Rectal smooth muscle tissue (tissue), 1 donor: ENCODE data around the gene PELO.
A peak's percentile ranks its signal among the peaks of the same experiment; 100 is the strongest.

Experiments used
- H3K27ac ChIP-seq: one replicate; pipeline ENCODE4 v1.7.0; 2013; ENCODE audit warnings: low read depth, low read length, inconsistent platforms
- H3K27me3 ChIP-seq: one replicate; pipeline ENCODE4 v1.7.0; 2013; ENCODE audit warnings: low read length; ENCODE audit not compliant: control insufficient read depth, insufficient read depth
- H3K36me3 ChIP-seq: one replicate; pipeline ENCODE4 v1.7.0; 2013; ENCODE audit warnings: low read length; ENCODE audit not compliant: control insufficient read depth, insufficient read depth
- H3K4me1 ChIP-seq: one replicate; pipeline ENCODE4 v1.7.0; 2013; ENCODE audit warnings: low read length; ENCODE audit not compliant: control insufficient read depth, insufficient read depth
- H3K4me3 ChIP-seq: one replicate; pipeline ENCODE4 v1.7.0; 2013; ENCODE audit warnings: low read length
- H3K9ac ChIP-seq: one replicate; pipeline ENCODE4 v1.7.0; 2013; ENCODE audit warnings: low read length

Gene PELO

GRCh38 chr5:52796031-52796430 lies 8.3 kb downstream of the PELO start:
- no peaks in the 10 kb centered on the region for H3K27me3 ChIP-seq
- no peaks in the 10 kb centered on the region for H3K36me3 ChIP-seq
- no peak overlapping the region for H3K4me3 ChIP-seq
- H3K4me1 ChIP-seq = peaks cover 36% of the 10 kb centered on the region
- H3K27ac ChIP-seq = no peak overlapping the region
- H3K9ac ChIP-seq = no peak overlapping the region

DNA sequence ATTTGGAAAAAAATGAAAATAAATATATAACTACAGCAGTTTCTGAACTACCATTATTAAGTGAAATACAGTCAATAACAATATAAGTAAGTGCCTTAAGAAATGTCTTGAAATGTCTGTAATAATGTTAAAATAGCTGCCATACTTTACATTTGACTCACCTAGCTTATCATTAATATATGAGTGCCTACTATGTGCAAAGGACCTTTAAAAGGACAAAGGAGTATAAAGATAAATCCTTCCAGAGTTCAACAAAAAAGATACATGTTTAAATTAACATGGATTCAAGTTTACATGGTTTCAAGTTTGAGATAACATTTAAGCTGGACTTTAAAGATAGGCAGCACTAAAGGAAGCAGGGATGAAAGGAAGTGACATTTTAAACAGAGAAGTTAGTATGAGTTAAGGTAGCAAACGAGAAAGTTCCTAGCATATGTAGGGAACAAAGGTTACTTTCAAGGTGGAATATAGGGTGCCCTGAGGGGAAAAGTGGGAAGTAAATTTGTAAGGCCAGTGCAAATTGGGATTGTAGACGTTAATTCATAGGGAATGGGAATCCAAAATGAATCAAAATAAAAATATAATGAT lies 8.9 kb downstream of the PELO start:
- no peak overlapping the region for H3K9ac ChIP-seq

GRCh38 chr5:52798938-52799337 lies 11.2 kb downstream of the PELO start:
- Histone ChIP-seq H3K36me3 (no peaks in the 10 kb centered on the region), H3K4me3 (peak overlapping the region; percentile 95), H3K4me1 (peaks cover 35% of the 10 kb centered on the region), H3K9ac (no peak overlapping the region), H3K27me3 (no peaks in the 10 kb centered on the region), H3K27ac (peak overlapping the region; percentile 94)

More for the DNA sequence above, 8.9 kb downstream of the PELO start:
- no peaks in the 10 kb centered on the region for H3K27me3 ChIP-seq
- peaks cover 32% of the 10 kb centered on the region for H3K4me1 ChIP-seq
- H3K27ac ChIP-seq = peak overlapping the region; percentile 21
- no peaks in the 10 kb centered on the region for H3K36me3 ChIP-seq
- no peak overlapping the region for H3K4me3 ChIP-seq

- H3K4me1 ChIP-seq = peaks cover 38% of the 10 kb centered on the region
- peak overlapping the region; percentile 16 for H3K9ac ChIP-seq
- no peaks in the 10 kb centered on the region for H3K36me3 ChIP-seq
- peak overlapping the region; percentile 94 for H3K27ac ChIP-seq
- H3K4me3 ChIP-seq = peak overlapping the region; percentile 95
- no peaks in the 10 kb centered on the region for H3K27me3 ChIP-seq
Observed at GRCh38 chr5:52799358-52799982, 11.8 kb downstream of the PELO start.

DNA sequence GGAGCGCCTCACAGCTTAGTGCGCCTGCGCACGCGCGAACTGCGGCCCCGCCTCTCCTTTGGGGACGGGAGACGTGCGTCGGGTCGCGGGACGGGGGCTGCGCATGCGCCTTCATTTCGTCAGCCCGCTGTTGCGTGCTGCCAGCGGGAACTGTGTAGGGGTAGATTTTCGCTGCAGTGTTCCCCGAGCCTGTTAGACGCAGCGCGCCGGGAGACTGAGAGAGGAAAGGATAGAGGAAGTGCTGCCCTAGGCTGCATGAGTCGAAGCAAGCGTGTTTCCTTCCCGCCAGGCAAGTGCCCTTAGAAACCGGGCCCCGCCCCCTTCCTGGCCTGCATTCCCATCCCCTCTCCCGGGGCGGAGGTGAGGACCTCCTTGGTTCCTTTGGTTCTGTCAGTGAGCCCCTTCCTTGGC lies 12.3 kb downstream of the PELO start:
- Histone ChIP-seq H3K36me3 (no peaks in the 10 kb centered on the region), H3K9ac (peak overlapping the region; percentile 54), H3K27ac (peak overlapping the region; percentile 94), H3K27me3 (no peaks in the 10 kb centered on the region), H3K4me3 (peak overlapping the region; percentile 95), H3K4me1 (peaks cover 36% of the 10 kb centered on the region)

DNA sequence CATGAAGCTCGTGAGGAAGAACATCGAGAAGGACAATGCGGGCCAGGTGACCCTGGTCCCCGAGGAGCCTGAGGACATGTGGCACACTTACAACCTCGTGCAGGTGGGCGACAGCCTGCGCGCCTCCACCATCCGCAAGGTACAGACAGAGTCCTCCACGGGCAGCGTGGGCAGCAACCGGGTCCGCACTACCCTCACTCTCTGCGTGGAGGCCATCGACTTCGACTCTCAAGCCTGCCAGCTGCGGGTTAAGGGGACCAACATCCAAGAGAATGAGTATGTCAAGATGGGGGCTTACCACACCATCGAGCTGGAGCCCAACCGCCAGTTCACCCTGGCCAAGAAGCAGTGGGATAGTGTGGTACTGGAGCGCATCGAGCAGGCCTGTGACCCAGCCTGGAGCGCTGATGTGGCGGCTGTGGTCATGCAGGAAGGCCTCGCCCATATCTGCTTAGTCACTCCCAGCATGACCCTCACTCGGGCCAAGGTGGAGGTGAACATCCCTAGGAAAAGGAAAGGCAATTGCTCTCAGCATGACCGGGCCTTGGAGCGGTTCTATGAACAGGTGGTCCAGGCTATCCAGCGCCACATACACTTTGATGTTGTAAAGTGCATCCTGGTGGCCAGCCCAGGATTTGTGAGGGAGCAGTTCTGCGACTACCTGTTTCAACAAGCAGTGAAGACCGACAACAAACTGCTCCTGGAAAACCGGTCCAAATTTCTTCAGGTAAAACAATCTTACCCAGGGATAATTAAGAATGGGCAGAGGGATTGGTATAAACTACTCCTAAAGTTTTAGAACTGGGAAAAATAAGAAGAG lies 12.9 kb downstream of the PELO start:
- Histone ChIP-seq H3K27ac (peak overlapping the region; percentile 94), H3K36me3 (no peaks in the 10 kb centered on the region), H3K27me3 (no peaks in the 10 kb centered on the region), H3K9ac (peak overlapping the region; percentile 54), H3K4me3 (peak overlapping the region; percentile 95), H3K4me1 (peaks cover 33% of the 10 kb centered on the region)

- peak overlapping the region; percentile 94 for H3K27ac ChIP-seq
- H3K36me3 ChIP-seq = no peaks in the 10 kb centered on the region
- H3K4me3 ChIP-seq = peak overlapping the region; percentile 95
- peaks cover 33% of the 10 kb centered on the region for H3K4me1 ChIP-seq
- no peak overlapping the region for H3K9ac ChIP-seq
- H3K27me3 ChIP-seq = no peaks in the 10 kb centered on the region
Observed at GRCh38 chr5:52801329-52801728, 13.6 kb downstream of the PELO start.

GRCh38 chr5:52802272-52802973 lies 14.7 kb downstream of the PELO start:
- Histone ChIP-seq H3K9ac (no peak overlapping the region), H3K27me3 (no peaks in the 10 kb centered on the region), H3K36me3 (no peaks in the 10 kb centered on the region), H3K4me3 (peak overlapping the region; percentile 95), H3K4me1 (peaks cover 32% of the 10 kb centered on the region), H3K27ac (peak overlapping the region; percentile 94)

DNA sequence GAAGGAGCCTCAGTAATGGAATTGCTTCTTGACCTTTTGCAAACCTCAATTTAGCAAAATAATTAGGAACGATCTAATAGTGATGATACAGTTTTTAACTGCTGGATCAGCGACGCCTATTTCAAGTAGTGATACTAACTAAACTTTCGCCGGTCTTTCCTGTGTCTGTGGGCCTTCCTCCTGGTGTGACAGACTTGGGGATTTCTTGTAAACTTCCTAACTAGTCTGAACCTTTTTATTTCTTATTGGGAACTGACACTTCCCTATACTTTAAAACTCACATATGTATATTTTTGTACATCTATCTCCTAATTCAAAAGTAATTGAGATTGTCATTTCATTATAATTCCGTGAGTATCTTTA lies 15.2 kb downstream of the PELO start:
- Histone ChIP-seq H3K9ac (no peak overlapping the region), H3K27me3 (no peaks in the 10 kb centered on the region), H3K4me1 (peaks cover 36% of the 10 kb centered on the region), H3K36me3 (no peaks in the 10 kb centered on the region), H3K4me3 (peak overlapping the region; percentile 10), H3K27ac (peak overlapping the region; percentile 5)

DNA sequence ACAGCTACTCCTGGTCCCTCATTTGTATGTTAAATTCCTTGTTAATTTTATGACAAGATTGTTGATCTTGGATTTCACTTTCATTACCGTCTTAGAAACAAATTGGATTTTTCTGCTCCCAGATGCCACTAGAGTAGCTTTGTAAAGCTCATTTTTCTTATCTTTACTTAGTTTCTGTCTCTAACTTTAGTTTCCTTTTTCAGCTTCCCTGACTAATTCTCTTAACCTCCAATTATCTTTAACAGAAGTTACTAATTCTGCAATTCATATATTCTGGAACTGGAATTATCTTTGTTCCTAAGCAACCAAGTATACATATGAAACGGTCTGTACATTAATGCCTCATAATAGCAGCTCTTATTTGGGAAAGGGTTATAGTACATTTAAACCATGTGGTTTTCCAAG lies 16.7 kb downstream of the PELO start:
- peak overlapping the region; percentile 40 for H3K27ac ChIP-seq
- no peak overlapping the region for H3K9ac ChIP-seq
- H3K27me3 ChIP-seq = no peaks in the 10 kb centered on the region
- H3K36me3 ChIP-seq = no peaks in the 10 kb centered on the region
- H3K4me3 ChIP-seq = peak overlapping the region; percentile 22
- peaks cover 36% of the 10 kb centered on the region for H3K4me1 ChIP-seq

GRCh38 chr5:52804981-52805380 lies 17.3 kb downstream of the PELO start:
- peaks cover 41% of the 10 kb centered on the region for H3K4me1 ChIP-seq

DNA sequence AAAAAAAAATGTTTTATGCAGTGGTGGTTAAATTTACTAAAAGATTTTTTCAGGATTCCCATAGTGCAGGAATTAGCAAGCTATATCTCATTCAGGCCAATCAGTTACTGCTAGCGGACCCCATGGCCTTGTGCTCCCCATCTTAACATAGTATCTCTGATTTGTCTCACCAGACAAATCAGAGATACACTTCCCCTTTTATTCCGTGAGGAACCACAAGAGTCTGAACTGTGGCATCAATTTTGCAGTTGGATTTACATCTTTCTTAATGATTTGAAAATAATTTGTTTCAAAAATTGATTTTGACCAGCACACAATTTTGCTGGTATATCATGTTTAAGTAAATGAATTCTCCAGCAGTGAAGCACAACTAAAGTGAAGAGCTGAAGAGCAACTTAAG lies 17.9 kb downstream of the PELO start:
- Histone ChIP-seq H3K36me3 (no peaks in the 10 kb centered on the region), H3K27me3 (no peaks in the 10 kb centered on the region), H3K27ac (no peak overlapping the region), H3K4me1 (peaks cover 42% of the 10 kb centered on the region), H3K4me3 (no peak overlapping the region), H3K9ac (no peak overlapping the region)

More at GRCh38 chr5:52804981-52805380, 17.3 kb downstream of the PELO start:
- Histone ChIP-seq H3K27me3 (no peaks in the 10 kb centered on the region), H3K36me3 (no peaks in the 10 kb centered on the region), H3K9ac (no peak overlapping the region), H3K4me3 (no peak overlapping the region), H3K27ac (no peak overlapping the region)
